Prostate gland (tissue), 2 donors: ENCODE results near the gene LDB3.
"Not testable (repeated sequence)": the region's sequence is repeated elsewhere in the genome, so short reads cannot be mapped to it uniquely, and the experiment has no call there.

Experiments
- CTCF ChIP-seq, 4 experiments: fragments of 200-600 bp in 2 of 4; fragments of 450-650 bp in 2 of 4; sonication (generic) in 2 of 4; IDR thresholded peaks; 1 replicate in 3 of 4; 2 replicates in 1 of 4; pipeline ENCODE4 v1.5.1; 2016 to 2019; ENCODE audit warnings: antibody characterized with exemption in 4 of 4, mild to moderate bottlenecking in 2 of 4, moderate library complexity in 2 of 4
- POLR2AphosphoS5 ChIP-seq: sonication (generic); formaldehyde crosslinking; IDR thresholded peaks from one replicate; pipeline ENCODE4 v1.6.1; 2017; ENCODE audit warnings: antibody characterized with exemption

GRCh38 chr10:86735278-86735677 lies 67.0 kb downstream of the LDB3 start:
- TF ChIP-seq CTCF (IDR thresholded peaks at IDR 0.05); POLR2AphosphoS5: not testable (repeated sequence)
